ENCODE data around the gene ASGR2. TPM values are rescaled to one million over a fixed set of nuclear protein-coding genes. Genes with fewer than 3 reads are reported as not detected.
"Not testable (repeated sequence)": the region's sequence is repeated elsewhere in the genome, so short reads cannot be mapped to it uniquely, and the experiment has no call there.

Gene ASGR2
- total RNA-seq, 4 donors from 2014 or later, result 3.4 to 11.8 (median 6.8) TPM

DNA sequence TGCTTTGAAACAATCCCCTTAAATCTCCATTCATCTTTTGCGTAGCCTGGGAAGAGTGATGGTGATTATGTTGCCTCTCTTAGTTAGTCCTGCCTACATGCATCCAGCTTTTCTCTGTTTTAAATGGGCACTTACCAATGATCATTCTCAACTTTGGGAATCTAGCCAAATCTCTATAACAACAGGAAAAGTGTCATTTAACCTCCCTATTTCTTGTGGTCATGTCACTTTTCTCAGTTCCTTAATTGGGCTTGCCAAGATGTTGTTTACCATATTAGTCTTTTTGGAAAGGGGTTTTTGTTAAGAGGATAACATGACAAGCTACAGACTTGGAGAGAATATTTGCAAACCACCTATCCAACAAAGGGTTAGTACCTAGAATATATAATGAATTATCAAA, 19.0 kb downstream of the ASGR2 start:
- peaks cover 10% of the 10 kb centered on the region for H3K27me3 ChIP-seq
- no peak for DNase-seq (ENCODE audit: low spot score in 2 of 2)
- H3K36me3 ChIP-seq, result no peaks in the 10 kb centered on the region
- no peaks in the 10 kb centered on the region for H3K4me1 ChIP-seq
- no peaks in the 10 kb centered on the region for H3K9me3 ChIP-seq
- H3K27ac ChIP-seq, result no peak overlapping the region
- 86% methylated on average over 1 of the region's 1 CpG for WGBS
- no peak overlapping the region for H3K4me3 ChIP-seq
- TF ChIP-seq, protein P1, sequence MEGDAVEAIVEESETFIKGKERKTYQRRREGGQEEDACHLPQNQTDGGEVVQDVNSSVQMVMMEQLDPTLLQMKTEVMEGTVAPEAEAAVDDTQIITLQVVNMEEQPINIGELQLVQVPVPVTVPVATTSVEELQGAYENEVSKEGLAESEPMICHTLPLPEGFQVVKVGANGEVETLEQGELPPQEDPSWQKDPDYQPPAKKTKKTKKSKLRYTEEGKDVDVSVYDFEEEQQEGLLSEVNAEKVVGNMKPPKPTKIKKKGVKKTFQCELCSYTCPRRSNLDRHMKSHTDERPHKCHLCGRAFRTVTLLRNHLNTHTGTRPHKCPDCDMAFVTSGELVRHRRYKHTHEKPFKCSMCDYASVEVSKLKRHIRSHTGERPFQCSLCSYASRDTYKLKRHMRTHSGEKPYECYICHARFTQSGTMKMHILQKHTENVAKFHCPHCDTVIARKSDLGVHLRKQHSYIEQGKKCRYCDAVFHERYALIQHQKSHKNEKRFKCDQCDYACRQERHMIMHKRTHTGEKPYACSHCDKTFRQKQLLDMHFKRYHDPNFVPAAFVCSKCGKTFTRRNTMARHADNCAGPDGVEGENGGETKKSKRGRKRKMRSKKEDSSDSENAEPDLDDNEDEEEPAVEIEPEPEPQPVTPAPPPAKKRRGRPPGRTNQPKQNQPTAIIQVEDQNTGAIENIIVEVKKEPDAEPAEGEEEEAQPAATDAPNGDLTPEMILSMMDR (IDR thresholded peaks at IDR 0.05), result no peak
- TF ChIP-seq EP300 (IDR thresholded peaks at IDR 0.05), result no peak
- TF ChIP-seq POLR2A (IDR thresholded peaks at IDR 0.05), result no peak
- no peak for TF ChIP-seq POLR2AphosphoS5 (IDR thresholded peaks at IDR 0.05)

DNA sequence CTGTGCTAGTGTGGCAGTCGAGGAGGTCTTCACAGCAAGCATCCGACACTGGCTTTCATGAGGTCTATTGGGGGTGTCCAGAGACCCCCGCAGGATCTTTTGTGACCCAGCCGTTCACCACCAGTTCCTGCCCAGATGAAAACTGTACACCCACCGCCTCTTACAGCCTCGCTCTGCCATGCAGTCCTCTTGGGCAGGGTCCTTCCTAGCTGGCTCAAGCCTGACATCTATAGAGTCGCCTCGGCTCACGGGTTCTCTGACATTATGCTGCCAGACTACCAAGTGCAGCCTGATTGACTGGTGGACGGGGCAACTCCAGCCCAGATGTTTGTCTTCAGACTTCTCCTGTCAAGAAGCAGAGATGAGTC, 20.0 kb downstream of the ASGR2 start:
- no peaks in the 10 kb centered on the region for H3K9me3 ChIP-seq
- peak overlapping the region; percentile 8 for H3K27ac ChIP-seq
- 61% methylated on average over 5 of the region's 10 CpGs for WGBS
- DNase-seq (ENCODE audit: low spot score in 2 of 2), result peak in 1 of 2 donors; percentile 53
- TF ChIP-seq EP300 (IDR thresholded peaks at IDR 0.05), result no peak
- no peak for TF ChIP-seq POLR2A (IDR thresholded peaks at IDR 0.05)
- TF ChIP-seq, protein P1 (IDR thresholded peaks at IDR 0.05), result no peak
- TF ChIP-seq POLR2AphosphoS5 (IDR thresholded peaks at IDR 0.05), result no peak
- H3K36me3 ChIP-seq, result no peaks in the 10 kb centered on the region
- no peak overlapping the region for H3K4me3 ChIP-seq
- peaks cover 8% of the 10 kb centered on the region for H3K27me3 ChIP-seq
- H3K4me1 ChIP-seq, result no peaks in the 10 kb centered on the region

DNA sequence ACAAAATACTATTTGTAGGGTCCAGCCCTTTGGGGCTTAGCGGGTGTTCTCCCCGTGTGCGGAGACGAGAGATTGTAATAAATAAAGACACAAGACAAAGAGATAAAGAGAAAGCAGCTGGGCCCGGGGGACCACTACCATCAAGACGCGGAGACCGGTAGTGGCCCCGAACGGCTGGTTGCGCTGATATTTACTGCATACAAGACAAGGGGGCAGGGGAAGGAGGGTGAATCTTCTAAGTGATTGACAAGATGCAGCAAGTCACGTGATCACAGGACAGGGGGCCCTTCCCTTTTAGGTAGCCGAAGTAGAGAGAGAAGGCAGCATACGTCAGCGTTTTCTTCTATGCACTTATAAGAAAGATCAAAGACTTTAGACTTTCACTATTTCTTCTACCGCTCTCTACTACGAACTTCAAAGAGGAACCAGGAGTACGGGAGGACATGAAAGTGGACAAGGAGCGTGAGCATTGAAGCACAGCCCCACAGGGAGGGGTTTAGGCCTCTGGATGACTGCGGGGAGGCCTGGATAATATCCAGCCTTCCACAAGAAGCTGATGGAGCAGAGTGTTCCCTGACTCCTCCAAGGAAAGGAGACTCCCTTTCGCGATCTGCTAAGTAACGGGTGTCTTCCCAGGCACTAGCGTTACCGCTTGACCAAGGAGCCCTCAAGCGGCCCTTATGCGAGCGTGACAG, 23.2 kb downstream of the ASGR2 start:
- WGBS, result 57% methylated on average over 23 of the region's 28 CpGs
- not testable (repeated sequence) for H3K36me3 ChIP-seq; DNase-seq (ENCODE audit: low spot score in 2 of 2); H3K27ac ChIP-seq; H3K4me1 ChIP-seq; H3K9me3 ChIP-seq
- peak overlapping the region; percentile 7 for H3K4me3 ChIP-seq
- H3K27me3 ChIP-seq, result peaks cover 11% of the 10 kb centered on the region

DNA sequence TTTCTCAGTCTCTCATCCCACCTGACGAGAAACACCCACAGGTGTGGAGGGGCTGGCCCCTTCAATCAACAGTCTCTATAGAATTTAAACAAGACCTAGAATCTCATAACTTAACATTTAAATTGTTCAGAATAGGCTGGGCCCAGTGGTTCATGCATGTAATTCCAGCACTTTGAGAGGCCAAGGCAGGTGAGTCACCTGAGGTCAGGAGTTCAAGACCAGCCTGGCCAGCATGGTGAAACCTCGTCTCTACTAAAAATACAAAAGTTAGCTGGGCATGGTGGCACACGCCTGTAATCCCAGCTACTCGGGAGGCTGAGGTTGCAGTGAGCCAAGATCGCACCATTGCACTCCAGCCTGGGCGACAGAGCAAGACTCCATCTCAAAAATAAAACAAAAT, 25.1 kb downstream of the ASGR2 start:
- not testable (repeated sequence) for H3K9me3 ChIP-seq; H3K36me3 ChIP-seq; H3K27ac ChIP-seq; H3K4me1 ChIP-seq; DNase-seq (ENCODE audit: low spot score in 2 of 2); H3K4me3 ChIP-seq
- WGBS, result 89% methylated on average over 6 of the region's 6 CpGs
- peaks cover 11% of the 10 kb centered on the region for H3K27me3 ChIP-seq

DNA sequence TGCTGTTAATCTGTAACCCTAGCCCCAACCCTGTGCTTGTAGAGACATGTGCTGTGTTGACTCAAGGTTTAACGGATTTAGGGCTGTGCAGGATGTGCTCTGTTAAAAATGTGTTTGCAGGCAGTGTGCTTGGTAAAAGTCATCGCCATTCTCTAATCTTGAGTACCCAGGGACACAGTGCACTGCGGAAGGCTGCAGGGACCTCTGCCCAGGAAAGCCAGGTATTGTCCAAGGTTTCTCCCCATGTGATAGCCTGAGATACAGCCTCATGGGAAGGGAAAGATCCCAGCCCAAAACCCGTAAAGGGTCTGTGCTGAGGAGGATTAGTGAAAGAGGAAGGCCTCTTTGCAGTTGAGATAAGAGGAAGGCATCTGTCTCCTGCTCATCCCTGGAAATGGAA, 26.2 kb downstream of the ASGR2 start:
- not testable (repeated sequence) for H3K27me3 ChIP-seq; H3K4me3 ChIP-seq; H3K4me1 ChIP-seq; H3K9me3 ChIP-seq; H3K36me3 ChIP-seq; DNase-seq (ENCODE audit: low spot score in 2 of 2); H3K27ac ChIP-seq
- WGBS, result 44% methylated on average over 4 of the region's 4 CpGs

DNA sequence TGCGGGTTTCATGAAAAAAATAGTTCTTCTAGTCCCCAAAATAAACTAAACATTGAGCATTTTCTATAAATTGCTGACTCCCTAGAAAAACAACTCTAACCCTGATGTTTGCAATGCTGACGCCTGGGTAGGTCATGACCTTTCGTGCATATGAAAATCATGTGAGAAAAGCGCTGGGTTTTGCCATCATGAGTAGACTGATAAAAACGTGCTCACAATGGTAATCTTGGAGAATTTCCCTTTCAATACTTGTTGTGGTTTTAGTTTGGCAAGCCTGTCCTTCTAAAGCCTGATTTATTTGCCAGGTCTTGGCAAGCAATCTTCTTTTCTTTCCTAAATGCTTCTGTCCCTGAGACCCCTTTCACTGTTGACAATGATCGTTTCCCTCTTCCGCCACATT, 30.5 kb downstream of the ASGR2 start:
- 34% methylated on average over 7 of the region's 7 CpGs for WGBS
- TF ChIP-seq EP300 (IDR thresholded peaks at IDR 0.05), result no peak
- TF ChIP-seq POLR2A (IDR thresholded peaks at IDR 0.05), result no peak
- no peak for TF ChIP-seq POLR2AphosphoS5 (IDR thresholded peaks at IDR 0.05)
- TF ChIP-seq, protein P1 (IDR thresholded peaks at IDR 0.05), result no peak
- Histone ChIP-seq H3K4me3 (no peak overlapping the region), H3K9me3 (no peaks in the 10 kb centered on the region), H3K27me3 (peaks cover 4% of the 10 kb centered on the region), H3K27ac (no peak overlapping the region), H3K36me3 (no peaks in the 10 kb centered on the region), H3K4me1 (peaks cover 3% of the 10 kb centered on the region)
- no peak for DNase-seq (ENCODE audit: low spot score in 2 of 2)

DNA sequence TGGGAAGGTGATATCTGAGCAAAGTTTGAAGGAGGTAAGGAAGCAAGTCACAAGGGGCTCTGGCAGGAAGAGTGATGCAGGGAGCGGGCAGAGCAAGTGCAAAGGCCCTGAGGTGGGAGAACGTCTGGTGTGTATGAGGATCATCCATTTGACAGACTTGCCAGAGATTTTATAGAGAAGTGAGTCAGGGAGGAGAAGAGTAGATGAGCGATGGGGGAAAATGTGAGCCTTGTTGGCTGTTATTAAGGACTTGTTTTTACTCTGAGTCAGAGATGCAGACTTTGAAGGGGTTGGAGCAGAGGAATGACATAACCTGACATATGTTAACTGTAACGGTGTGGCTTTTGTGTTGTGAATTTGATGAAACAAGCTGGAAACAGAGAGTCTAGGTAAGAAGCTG, 31.0 kb downstream of the ASGR2 start:
- Histone ChIP-seq H3K27ac (no peak overlapping the region), H3K27me3 (peaks cover 2% of the 10 kb centered on the region), H3K9me3 (no peaks in the 10 kb centered on the region), H3K4me3 (no peak overlapping the region), H3K36me3 (no peaks in the 10 kb centered on the region), H3K4me1 (peaks cover 3% of the 10 kb centered on the region)
- 66% methylated on average over 4 of the region's 4 CpGs for WGBS
- TF ChIP-seq, protein P1 (IDR thresholded peaks at IDR 0.05), result no peak
- TF ChIP-seq POLR2A (IDR thresholded peaks at IDR 0.05), result no peak
- no peak for TF ChIP-seq EP300 (IDR thresholded peaks at IDR 0.05)
- no peak for TF ChIP-seq POLR2AphosphoS5 (IDR thresholded peaks at IDR 0.05)
- no peak for DNase-seq (ENCODE audit: low spot score in 2 of 2)
